Gastroesophageal sphincter (tissue), 3 donors: ENCODE measurements around the gene PRDM15.

Source experiments
- CTCF ChIP-seq, 4 experiments: fragments of 200-600 bp in 2 of 4; fragments of 450-650 bp in 2 of 4; sonication (generic) in 1 of 4; IDR thresholded peaks; one replicate each; pipeline ENCODE4 v1.5.1; 2017 to 2019; ENCODE audit warnings: antibody characterized with exemption in 4 of 4, mild to moderate bottlenecking in 2 of 4, moderate library complexity in 2 of 4
- POLR2A ChIP-seq, 2 donors: fragments of 450-650 bp; IDR thresholded peaks; one replicate each; pipeline ENCODE4 v1.6.1; 2017; ENCODE audit warnings: antibody characterized with exemption in 2 of 2, mild to moderate bottlenecking in 2 of 2, moderate library complexity in 1 of 2

GRCh38 chr21:41914358-41914757 is 35.2 kb upstream of the PRDM15 start:
- no peak for TF ChIP-seq CTCF (IDR thresholded peaks at IDR 0.05)
- no peak for TF ChIP-seq POLR2A (IDR thresholded peaks at IDR 0.05)
